Panc1 (cell line): ENCODE data around the gene MBD1. TPM values are rescaled to one million over a fixed set of nuclear protein-coding genes. Genes with fewer than 3 reads are reported as not detected.
"Not testable (repeated sequence)": the region's sequence is repeated elsewhere in the genome, so short reads cannot be mapped to it uniquely, and the experiment has no call there.

Source experiments
- ATAC-seq: fragments of 200-7000 bp; cut with Tn5 transposase; 2 replicates; pipeline ENCODE4 v1.9.1; 2020; ENCODE audit warnings: mild to moderate bottlenecking, moderate library complexity
- BruUV-seq: library from RNA; stranded (reverse); fragments of 400-500 nt; replicated peaks from 2 replicates; lab custom pipeline; 2021; lab: Mats Ljungman, UMichigan
- CTCF ChIA-PET: fragments of 300-600 bp; sonication (Branson Sonifier 250); formaldehyde crosslinking; loops from one replicate; lab custom pipeline; 2022; ENCODE audit warnings: antibody characterized with exemption; lab: Charles Lee
- POLR2A ChIA-PET: fragments of 300-600 bp; sonication (Branson Sonifier 250); formaldehyde crosslinking; loops from one replicate; lab custom pipeline; 2022; ENCODE audit warnings: antibody characterized with exemption; lab: Charles Lee
- DNase-seq: peaks from one replicate; pipeline ENCODE4 v3.0.0-alpha.2; 2010; ENCODE audit warnings: low read depth, low spot score
- H3K27ac ChIP-seq: 2 replicates; pipeline ENCODE4 v1.5.1; 2011; ENCODE audit warnings: mild to moderate bottlenecking, low read length, inconsistent platforms
- H3K27me3 ChIP-seq: fragments of 200-500 bp; sonication (Bioruptor generic); 2 replicates; pipeline ENCODE4 v1.6.0; 2014; ENCODE audit warnings: low read length, inconsistent platforms; ENCODE audit not compliant: control insufficient read depth, insufficient read depth
- H3K36me3 ChIP-seq: fragments of 200-500 bp; sonication (Bioruptor generic); 2 replicates; pipeline ENCODE4 v1.5.1; 2014; ENCODE audit warnings: inconsistent platforms, mild to moderate bottlenecking, low read length, moderate library complexity; ENCODE audit not compliant: control insufficient read depth, insufficient read depth
- H3K4me1 ChIP-seq: 2 replicates; pipeline ENCODE4 v1.5.1; 2011; ENCODE audit warnings: inconsistent platforms, mild to moderate bottlenecking, low read length, moderate library complexity; ENCODE audit not compliant: control insufficient read depth, insufficient read depth
- H3K4me3 ChIP-seq, 2 experiments: 2 replicates each; pipeline ENCODE4 v1.5.1; 2011 to 2012; ENCODE audit warnings: low read depth in 2 of 2, low read length in 2 of 2, mild to moderate bottlenecking in 2 of 2, inconsistent platforms in 1 of 2, moderate library complexity in 1 of 2
- H3K9me3 ChIP-seq: fragments of 200-500 bp; sonication (Bioruptor generic); 2 replicates; pipeline ENCODE4 v1.5.1; 2014; ENCODE audit warnings: low read depth, mild to moderate bottlenecking, inconsistent platforms, low read length, moderate library complexity; ENCODE audit not compliant: control insufficient read depth, insufficient read depth
- POLR2AphosphoS5 ChIP-seq: IDR thresholded peaks from 2 replicates; pipeline ENCODE4 v1.6.1; 2012; ENCODE audit warnings: mild to moderate bottlenecking, low read depth, low read length, moderate library complexity
- SIN3A ChIP-seq: IDR thresholded peaks from 2 replicates; pipeline ENCODE4 v1.6.1; 2012; ENCODE audit warnings: low read depth, mild to moderate bottlenecking, low read length, moderate library complexity, borderline replicate concordance; ENCODE audit not compliant: insufficient read depth
- TCF7L2 ChIP-seq: IDR thresholded peaks from 2 replicates; pipeline ENCODE4 v1.6.1; 2011; ENCODE audit warnings: mild to moderate bottlenecking, low read depth, low read length, inconsistent platforms
- in situ Hi-C: cut with HindIII; loops from 2 replicates; pipeline ENCODE4 v1.10.0; 2016; ENCODE audit warnings: low sequenced_read_pairs, low pct_unique_long_range_greater_than_20kb
- intact Hi-C: fragments of 100-400 bp; cut with micrococcal nuclease; formaldehyde crosslinking; loops from one replicate; pipeline ENCODE4 v1.10.0; 2022; ENCODE audit not compliant: unreplicated experiment
- total RNA-seq: library from RNA; stranded (reverse); gene quantifications from one replicate; pipeline ENCODE4 v1.2.1, GENCODE V29; 2021; ENCODE audit not compliant: unreplicated experiment
- TF ChIP-seq, protein P1 (sequence below): fragments of 450-650 bp; IDR thresholded peaks from 2 replicates; pipeline ENCODE4 v1.5.1; 2017; ENCODE audit warnings: mild to moderate bottlenecking
- TF ChIP-seq, protein P2 (sequence below), 2 experiments: IDR thresholded peaks; 2 replicates each; pipeline ENCODE4 v1.6.1; 2011 to 2012; ENCODE audit warnings: low read depth in 2 of 2, control low read depth in 1 of 2, low read length in 1 of 2, mild to moderate bottlenecking in 1 of 2, moderate library complexity in 1 of 2; ENCODE audit not compliant: insufficient read depth in 1 of 2

MBD1 gene
- total RNA-seq, 1 experiment from 2014 or later = 47.3 TPM

DNA sequence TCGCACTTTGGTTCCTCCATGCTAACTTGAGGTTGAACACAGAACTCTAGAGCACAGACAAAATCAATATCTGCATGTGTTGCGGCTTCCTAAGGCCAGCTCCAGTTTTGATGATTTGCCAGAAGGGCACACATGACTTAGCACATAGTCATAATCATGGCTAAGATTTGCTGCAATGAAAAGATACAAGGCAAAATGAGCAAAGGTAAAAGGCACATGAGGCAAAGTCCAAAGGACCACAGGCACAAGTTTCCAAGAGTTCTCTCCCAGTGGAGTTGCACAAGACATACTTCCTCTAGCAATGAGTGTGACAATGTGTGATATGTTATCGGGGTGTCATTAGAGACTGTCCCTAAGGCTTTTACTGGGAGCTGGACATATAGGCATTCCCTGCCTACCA, 30.3 kb upstream of the MBD1 start:
- ChIA-PET CTCF (no interaction called here), POLR2A (no interaction called here)
- in situ Hi-C loops = no loop called here
- Histone ChIP-seq H3K36me3 (no peaks in the 10 kb centered on the region), H3K27ac (no peak overlapping the region), H3K27me3 (no peaks in the 10 kb centered on the region), H3K9me3 (no peaks in the 10 kb centered on the region), H3K4me1 (peaks cover 4% of the 10 kb centered on the region; the same call in 1 of the 2 replicates), H3K4me3 (no peak overlapping the region)
- BruUV-seq = no TSS peak
- intact Hi-C loops = no loop called here
- DNase-seq (no peak), ATAC-seq (no peak)
- TF ChIP-seq, protein P1, sequence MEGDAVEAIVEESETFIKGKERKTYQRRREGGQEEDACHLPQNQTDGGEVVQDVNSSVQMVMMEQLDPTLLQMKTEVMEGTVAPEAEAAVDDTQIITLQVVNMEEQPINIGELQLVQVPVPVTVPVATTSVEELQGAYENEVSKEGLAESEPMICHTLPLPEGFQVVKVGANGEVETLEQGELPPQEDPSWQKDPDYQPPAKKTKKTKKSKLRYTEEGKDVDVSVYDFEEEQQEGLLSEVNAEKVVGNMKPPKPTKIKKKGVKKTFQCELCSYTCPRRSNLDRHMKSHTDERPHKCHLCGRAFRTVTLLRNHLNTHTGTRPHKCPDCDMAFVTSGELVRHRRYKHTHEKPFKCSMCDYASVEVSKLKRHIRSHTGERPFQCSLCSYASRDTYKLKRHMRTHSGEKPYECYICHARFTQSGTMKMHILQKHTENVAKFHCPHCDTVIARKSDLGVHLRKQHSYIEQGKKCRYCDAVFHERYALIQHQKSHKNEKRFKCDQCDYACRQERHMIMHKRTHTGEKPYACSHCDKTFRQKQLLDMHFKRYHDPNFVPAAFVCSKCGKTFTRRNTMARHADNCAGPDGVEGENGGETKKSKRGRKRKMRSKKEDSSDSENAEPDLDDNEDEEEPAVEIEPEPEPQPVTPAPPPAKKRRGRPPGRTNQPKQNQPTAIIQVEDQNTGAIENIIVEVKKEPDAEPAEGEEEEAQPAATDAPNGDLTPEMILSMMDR = no peak
- no peak for TF ChIP-seq SIN3A
- TF ChIP-seq TCF7L2 = no peak
- no peak for TF ChIP-seq POLR2AphosphoS5
- TF ChIP-seq, protein P2, sequence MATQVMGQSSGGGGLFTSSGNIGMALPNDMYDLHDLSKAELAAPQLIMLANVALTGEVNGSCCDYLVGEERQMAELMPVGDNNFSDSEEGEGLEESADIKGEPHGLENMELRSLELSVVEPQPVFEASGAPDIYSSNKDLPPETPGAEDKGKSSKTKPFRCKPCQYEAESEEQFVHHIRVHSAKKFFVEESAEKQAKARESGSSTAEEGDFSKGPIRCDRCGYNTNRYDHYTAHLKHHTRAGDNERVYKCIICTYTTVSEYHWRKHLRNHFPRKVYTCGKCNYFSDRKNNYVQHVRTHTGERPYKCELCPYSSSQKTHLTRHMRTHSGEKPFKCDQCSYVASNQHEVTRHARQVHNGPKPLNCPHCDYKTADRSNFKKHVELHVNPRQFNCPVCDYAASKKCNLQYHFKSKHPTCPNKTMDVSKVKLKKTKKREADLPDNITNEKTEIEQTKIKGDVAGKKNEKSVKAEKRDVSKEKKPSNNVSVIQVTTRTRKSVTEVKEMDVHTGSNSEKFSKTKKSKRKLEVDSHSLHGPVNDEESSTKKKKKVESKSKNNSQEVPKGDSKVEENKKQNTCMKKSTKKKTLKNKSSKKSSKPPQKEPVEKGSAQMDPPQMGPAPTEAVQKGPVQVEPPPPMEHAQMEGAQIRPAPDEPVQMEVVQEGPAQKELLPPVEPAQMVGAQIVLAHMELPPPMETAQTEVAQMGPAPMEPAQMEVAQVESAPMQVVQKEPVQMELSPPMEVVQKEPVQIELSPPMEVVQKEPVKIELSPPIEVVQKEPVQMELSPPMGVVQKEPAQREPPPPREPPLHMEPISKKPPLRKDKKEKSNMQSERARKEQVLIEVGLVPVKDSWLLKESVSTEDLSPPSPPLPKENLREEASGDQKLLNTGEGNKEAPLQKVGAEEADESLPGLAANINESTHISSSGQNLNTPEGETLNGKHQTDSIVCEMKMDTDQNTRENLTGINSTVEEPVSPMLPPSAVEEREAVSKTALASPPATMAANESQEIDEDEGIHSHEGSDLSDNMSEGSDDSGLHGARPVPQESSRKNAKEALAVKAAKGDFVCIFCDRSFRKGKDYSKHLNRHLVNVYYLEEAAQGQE (IDR thresholded peaks at IDR 0.05; ENCODE audit: insufficient read depth in 1 of 2, low read depth in 2 of 2, low read length in 1 of 2) = no peak

DNA sequence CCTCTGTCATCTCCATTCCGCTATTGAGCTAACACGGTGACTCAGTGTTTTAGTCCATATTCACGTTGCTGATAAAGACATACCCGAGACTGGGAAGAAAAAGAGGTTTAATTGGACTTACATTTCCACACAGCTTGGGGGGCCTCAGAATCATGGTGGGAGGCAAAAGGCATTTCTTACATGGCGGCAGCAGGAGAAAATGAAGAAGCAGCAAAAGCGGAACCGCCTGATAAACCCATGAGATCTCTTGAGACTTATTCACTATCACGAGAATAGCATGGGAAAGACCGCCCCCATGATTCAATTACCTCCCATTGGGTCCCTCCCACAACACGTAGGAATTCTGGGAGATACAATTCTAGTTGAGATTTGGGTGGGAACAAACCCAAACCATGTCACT, 28.8 kb upstream of the MBD1 start:
- ChIA-PET POLR2A (no interaction called here), CTCF (no interaction called here)
- no TSS peak for BruUV-seq
- H3K9me3 ChIP-seq = no peaks in the 10 kb centered on the region
- DNase-seq = no peak
- in situ Hi-C loops (no loop called here), intact Hi-C loops (no loop called here)
- TF ChIP-seq, protein P1 = no peak
- TF ChIP-seq, protein P2 (IDR thresholded peaks at IDR 0.05; ENCODE audit: insufficient read depth in 1 of 2, low read depth in 2 of 2, low read length in 1 of 2) = no peak
- no peak for TF ChIP-seq SIN3A
- TF ChIP-seq POLR2AphosphoS5 = no peak
- TF ChIP-seq TCF7L2 = no peak
- H3K4me3 ChIP-seq = no peak overlapping the region
- no peak overlapping the region for H3K27ac ChIP-seq
- no peaks in the 10 kb centered on the region for H3K27me3 ChIP-seq
- no peaks in the 10 kb centered on the region for H3K36me3 ChIP-seq
- peaks cover 4% of the 10 kb centered on the region; the same call in 1 of the 2 replicates for H3K4me1 ChIP-seq
- ATAC-seq = no peak

DNA sequence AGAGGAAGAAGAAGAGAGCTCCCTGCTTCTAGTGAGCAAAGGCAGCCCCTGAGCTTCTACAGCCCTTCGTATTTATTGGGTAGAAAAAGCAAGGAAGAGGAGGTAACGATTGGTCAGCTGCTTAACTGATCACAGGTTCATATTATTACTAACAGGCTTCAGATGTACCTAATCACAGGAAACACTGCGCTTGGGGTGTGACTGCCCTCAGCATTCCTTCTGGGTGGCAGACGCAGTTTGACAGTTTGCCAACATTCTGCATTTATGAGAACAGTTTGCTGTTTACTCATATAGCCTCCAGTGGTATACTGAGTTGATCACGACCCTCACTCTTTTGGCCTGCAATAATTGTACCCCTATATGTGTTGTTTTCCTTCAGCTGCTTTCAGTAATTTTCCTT, 27.5 kb upstream of the MBD1 start:
- CTCF ChIA-PET, POLR2A ChIA-PET, intact Hi-C loops: not testable (repeated sequence)

More for the DNA sequence above, 27.5 kb upstream of the MBD1 start:
- BruUV-seq, ATAC-seq, H3K27ac ChIP-seq, H3K4me3 ChIP-seq, H3K27me3 ChIP-seq, in situ Hi-C loops, DNase-seq, H3K4me1 ChIP-seq, H3K9me3 ChIP-seq, H3K36me3 ChIP-seq: not testable (repeated sequence)
